Measurements from ENCODE around the gene SPATA31E1.

DNA sequence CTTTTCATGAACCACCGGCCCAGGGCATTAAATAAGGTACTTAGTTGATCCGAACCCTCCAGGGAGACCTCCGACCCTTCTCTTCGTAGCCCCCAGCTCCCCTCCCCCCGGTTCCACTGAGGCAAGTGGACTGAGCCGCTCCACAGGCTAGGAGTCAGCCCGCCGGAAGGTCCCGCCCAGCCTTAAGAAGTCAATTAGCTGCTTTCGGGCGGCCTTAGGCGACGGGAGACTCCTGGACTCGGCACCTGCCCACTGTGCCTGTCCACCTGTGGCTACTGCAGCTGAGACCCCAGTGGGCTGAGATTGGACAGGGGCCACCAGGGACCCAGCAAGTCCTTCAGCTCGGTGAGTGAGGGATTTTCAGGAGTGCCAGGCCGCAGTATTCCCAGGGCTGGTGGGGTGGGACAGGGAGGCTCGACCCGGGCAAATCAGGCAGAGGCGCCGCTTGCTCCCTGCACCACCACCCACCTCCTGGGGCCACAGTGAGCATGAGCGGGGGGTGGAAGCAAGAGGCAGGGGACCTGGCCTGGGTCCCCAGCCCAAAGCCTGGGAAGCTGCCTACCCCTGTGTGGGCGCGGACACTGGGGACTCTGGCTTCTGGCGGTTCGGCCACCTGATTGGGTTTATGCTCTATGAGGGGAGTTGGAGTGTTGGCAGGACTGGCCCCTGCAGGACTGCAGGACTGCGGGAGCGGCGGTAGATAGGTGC lies 39.6 kb upstream of the SPATA31E1 start:
- TF ChIP-seq POLR2AphosphoS5 (IDR thresholded peaks at IDR 0.05; ENCODE audit: low read depth, low read length), result no peak
- TF ChIP-seq TAF1 (IDR thresholded peaks at IDR 0.05; ENCODE audit: borderline replicate concordance, insufficient read depth, low read length), result no peak
- TF ChIP-seq, protein P1, sequence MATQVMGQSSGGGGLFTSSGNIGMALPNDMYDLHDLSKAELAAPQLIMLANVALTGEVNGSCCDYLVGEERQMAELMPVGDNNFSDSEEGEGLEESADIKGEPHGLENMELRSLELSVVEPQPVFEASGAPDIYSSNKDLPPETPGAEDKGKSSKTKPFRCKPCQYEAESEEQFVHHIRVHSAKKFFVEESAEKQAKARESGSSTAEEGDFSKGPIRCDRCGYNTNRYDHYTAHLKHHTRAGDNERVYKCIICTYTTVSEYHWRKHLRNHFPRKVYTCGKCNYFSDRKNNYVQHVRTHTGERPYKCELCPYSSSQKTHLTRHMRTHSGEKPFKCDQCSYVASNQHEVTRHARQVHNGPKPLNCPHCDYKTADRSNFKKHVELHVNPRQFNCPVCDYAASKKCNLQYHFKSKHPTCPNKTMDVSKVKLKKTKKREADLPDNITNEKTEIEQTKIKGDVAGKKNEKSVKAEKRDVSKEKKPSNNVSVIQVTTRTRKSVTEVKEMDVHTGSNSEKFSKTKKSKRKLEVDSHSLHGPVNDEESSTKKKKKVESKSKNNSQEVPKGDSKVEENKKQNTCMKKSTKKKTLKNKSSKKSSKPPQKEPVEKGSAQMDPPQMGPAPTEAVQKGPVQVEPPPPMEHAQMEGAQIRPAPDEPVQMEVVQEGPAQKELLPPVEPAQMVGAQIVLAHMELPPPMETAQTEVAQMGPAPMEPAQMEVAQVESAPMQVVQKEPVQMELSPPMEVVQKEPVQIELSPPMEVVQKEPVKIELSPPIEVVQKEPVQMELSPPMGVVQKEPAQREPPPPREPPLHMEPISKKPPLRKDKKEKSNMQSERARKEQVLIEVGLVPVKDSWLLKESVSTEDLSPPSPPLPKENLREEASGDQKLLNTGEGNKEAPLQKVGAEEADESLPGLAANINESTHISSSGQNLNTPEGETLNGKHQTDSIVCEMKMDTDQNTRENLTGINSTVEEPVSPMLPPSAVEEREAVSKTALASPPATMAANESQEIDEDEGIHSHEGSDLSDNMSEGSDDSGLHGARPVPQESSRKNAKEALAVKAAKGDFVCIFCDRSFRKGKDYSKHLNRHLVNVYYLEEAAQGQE (IDR thresholded peaks at IDR 0.05; ENCODE audit: insufficient read depth in 1 of 2, low read depth in 2 of 2, low read length in 2 of 2), result no peak
- no peak for TF ChIP-seq SIN3A (IDR thresholded peaks at IDR 0.05; ENCODE audit: borderline replicate concordance, insufficient read depth, low read length)

Measured in PFSK-1 (cell line).